Lower leg skin (tissue), 3 donors: Measurements from ENCODE around the gene CRYM.

Source experiments
- POLR2A ChIP-seq, 2 donors: fragments of 450-650 bp; IDR thresholded peaks; one replicate each; pipeline ENCODE4 v1.6.1; 2016 to 2017; ENCODE audit warnings: antibody characterized with exemption in 2 of 2, mild to moderate bottlenecking in 1 of 2, moderate library complexity in 1 of 2
- TF ChIP-seq, protein P1 (sequence below), 3 donors: fragments of 450-650 bp; IDR thresholded peaks; one replicate each; pipeline ENCODE4 v1.5.1; 2016; ENCODE audit warnings: antibody characterized with exemption in 3 of 3, mild to moderate bottlenecking in 3 of 3, moderate library complexity in 2 of 3

DNA sequence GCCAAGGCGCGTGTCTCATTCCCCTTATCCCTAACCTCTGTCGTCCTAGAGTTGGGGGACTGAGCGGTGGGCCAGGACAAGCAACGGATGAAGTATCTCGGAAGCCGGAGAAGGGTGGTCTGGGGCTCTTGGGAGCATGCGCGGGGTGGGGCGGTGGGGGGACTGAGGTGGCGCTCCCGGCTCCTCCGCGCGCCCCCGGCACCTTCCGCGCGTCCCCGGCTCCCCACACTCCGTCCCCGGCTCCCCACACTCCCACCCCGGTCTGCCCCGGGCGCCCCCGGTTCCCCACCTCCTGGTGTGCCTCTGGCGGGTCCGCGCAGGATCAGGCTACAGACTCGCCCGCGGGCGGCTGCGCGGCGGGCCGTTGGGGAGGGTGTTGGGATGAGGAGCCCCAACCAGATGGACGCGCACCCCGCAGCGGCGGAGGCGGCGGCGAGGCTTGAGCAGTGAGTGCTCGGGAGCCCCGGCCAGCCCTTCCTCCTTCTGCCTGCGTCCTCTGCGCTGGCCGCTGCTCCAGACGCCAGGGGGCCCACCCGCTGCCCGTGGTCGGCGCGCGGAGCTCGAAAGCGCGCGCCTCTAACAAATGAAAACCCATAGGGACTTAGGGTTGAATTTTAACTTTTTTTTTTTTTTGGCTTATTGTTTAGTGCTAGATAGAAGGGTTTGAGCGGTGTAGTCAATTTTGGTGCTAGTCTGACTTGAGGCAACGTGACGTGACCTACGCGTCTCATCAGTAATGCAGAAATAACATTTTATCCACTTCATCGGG, 5.6 kb upstream of the CRYM start:
- no peak for TF ChIP-seq POLR2A (IDR thresholded peaks at IDR 0.05)
- TF ChIP-seq, protein P1, sequence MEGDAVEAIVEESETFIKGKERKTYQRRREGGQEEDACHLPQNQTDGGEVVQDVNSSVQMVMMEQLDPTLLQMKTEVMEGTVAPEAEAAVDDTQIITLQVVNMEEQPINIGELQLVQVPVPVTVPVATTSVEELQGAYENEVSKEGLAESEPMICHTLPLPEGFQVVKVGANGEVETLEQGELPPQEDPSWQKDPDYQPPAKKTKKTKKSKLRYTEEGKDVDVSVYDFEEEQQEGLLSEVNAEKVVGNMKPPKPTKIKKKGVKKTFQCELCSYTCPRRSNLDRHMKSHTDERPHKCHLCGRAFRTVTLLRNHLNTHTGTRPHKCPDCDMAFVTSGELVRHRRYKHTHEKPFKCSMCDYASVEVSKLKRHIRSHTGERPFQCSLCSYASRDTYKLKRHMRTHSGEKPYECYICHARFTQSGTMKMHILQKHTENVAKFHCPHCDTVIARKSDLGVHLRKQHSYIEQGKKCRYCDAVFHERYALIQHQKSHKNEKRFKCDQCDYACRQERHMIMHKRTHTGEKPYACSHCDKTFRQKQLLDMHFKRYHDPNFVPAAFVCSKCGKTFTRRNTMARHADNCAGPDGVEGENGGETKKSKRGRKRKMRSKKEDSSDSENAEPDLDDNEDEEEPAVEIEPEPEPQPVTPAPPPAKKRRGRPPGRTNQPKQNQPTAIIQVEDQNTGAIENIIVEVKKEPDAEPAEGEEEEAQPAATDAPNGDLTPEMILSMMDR (IDR thresholded peaks at IDR 0.05), result no peak
